K562 (cell line): ENCODE data around the gene GZF1. TPM values are rescaled to one million over a fixed set of nuclear protein-coding genes. Genes with fewer than 3 reads are reported as not detected.

Experiments used
- ARHGAP35 ChIP-seq: fragments of 450-650 bp; IDR thresholded peaks from 2 replicates; pipeline ENCODE4 v1.6.1; 2018; ENCODE audit not compliant: partially characterized antibody
- ARID1B ChIP-seq: fragments of 450-650 bp; IDR thresholded peaks from 2 replicates; pipeline ENCODE4 v1.6.1; 2016; ENCODE audit warnings: antibody characterized with exemption, mild to moderate bottlenecking, inconsistent platforms
- BRF1 ChIP-seq: IDR thresholded peaks from 3 replicates; pipeline ENCODE4 v1.6.1; 2011; ENCODE audit warnings: borderline replicate concordance, mild to moderate bottlenecking; ENCODE audit not compliant: insufficient read length; ENCODE audit errors: extremely low read depth
- CREBBP ChIP-seq: IDR thresholded peaks from one replicate; pipeline ENCODE4 v1.6.1; 2012; ENCODE audit warnings: low read depth, mild to moderate bottlenecking, control low read depth, inconsistent platforms, low read length
- DNMT1 ChIP-seq: fragments of 450-650 bp; IDR thresholded peaks from 2 replicates; pipeline ENCODE4 v1.6.1; 2016; ENCODE audit warnings: antibody characterized with exemption, mild to moderate bottlenecking
- NFIX ChIP-seq: fragments of 250-450 bp; sonication (Bioruptor Pico); IDR thresholded peaks from 2 replicates; pipeline ENCODE4 v1.4.0; 2020; ENCODE audit warnings: low read depth, mild to moderate bottlenecking, moderate library complexity
- NFYB ChIP-seq: IDR thresholded peaks from 2 replicates; pipeline ENCODE4 v1.6.1; 2011; ENCODE audit warnings: mild to moderate bottlenecking, moderate library complexity; ENCODE audit not compliant: insufficient read length; ENCODE audit errors: extremely low read depth
- RFX7 ChIP-seq: fragments of 250-450 bp; sonication (Bioruptor Pico); IDR thresholded peaks from 2 replicates; pipeline ENCODE4 v1.5.1; 2021; ENCODE audit warnings: mild to moderate bottlenecking
- SRSF1 ChIP-seq: fragments of 200-400 bp; formaldehyde crosslinking; IDR thresholded peaks from 2 replicates; pipeline ENCODE4 v1.6.1; 2017; ENCODE audit warnings: mild to moderate bottlenecking, low read depth, low read length, moderate library complexity
- STAG1 ChIP-seq: sonication (generic); formaldehyde crosslinking; IDR thresholded peaks from 2 replicates; pipeline ENCODE4 v1.5.0; 2020; ENCODE audit warnings: missing genetic modification reagents, borderline replicate concordance
- ZNF407 ChIP-seq: fragments of 450-650 bp; IDR thresholded peaks from 2 replicates; pipeline ENCODE4 v1.6.1; 2016; ENCODE audit warnings: low read depth
- polyA plus RNA-seq, 8 experiments: library from polyadenylated mRNA; depleted of rRNA in 4 of 8; stranded (reverse) in 5 of 8; unstranded in 3 of 8; fragments of >200 nt; fragmentation: Nextera tagmentation in 2 of 8; fragmentation: Illumina TruSeq in 1 of 8; extraction: Ambion mirVana in 2 of 8; extraction: Trizol in 1 of 8; gene quantifications; 2 replicates each; pipeline versions ENCODE4 v1.2.1 to v1.2.3, GENCODE V29; 2011 to 2014; ENCODE audit warnings: inconsistent platforms in 1 of 8, missing spikeins in 1 of 8
- total RNA-seq, 7 experiments: library from RNA; depleted of rRNA in 6 of 7; stranded (reverse); fragments of >200 nt in 6 of 7; fragmentation: Illumina TruSeq in 2 of 7; extraction: Trizol in 2 of 7; gene quantifications; 2 replicates each; pipeline versions ENCODE4 v1.2.1 to v1.2.3, GENCODE V29; 2011 to 2021; ENCODE audit warnings: low replicate concordance in 1 of 7
- TF ChIP-seq, protein P1 (sequence below): sonication (generic); formaldehyde crosslinking; IDR thresholded peaks from 2 replicates; pipeline ENCODE4 v1.8.0; 2022; ENCODE audit warnings: mild to moderate bottlenecking, missing genetic modification reagents
- TF ChIP-seq, protein P2 (sequence below): fragments of 450-650 bp; IDR thresholded peaks from 2 replicates; pipeline ENCODE4 v1.6.1; 2018; ENCODE audit warnings: mild to moderate bottlenecking, low read depth; ENCODE audit not compliant: partially characterized antibody

The GZF1 gene
- total and polyA plus RNA-seq, 9 of the 15 experiments (the other 6 are each of a cell fraction or from before 2014, with no cell fraction given), result 1.2 to 15.7 (median 7.4) TPM

GRCh38 chr20:23361476-23362391 lies at the start of gene GZF1 (continued):
- TF ChIP-seq ZNF407 (no peak), ARHGAP35 (no peak), DNMT1 (no peak), SRSF1 (no peak), CREBBP (no peak), RFX7 (CRISPR knock-in tag) (no peak), NFIX (CRISPR knock-in tag) (no peak), BRF1 (no peak), NFYB (peak; percentile 24), ARID1B (peak; percentile 41; the same call in 1 of the 2 replicates), STAG1 (CRISPR knock-in tag) (no peak)
- TF ChIP-seq, protein P1, sequence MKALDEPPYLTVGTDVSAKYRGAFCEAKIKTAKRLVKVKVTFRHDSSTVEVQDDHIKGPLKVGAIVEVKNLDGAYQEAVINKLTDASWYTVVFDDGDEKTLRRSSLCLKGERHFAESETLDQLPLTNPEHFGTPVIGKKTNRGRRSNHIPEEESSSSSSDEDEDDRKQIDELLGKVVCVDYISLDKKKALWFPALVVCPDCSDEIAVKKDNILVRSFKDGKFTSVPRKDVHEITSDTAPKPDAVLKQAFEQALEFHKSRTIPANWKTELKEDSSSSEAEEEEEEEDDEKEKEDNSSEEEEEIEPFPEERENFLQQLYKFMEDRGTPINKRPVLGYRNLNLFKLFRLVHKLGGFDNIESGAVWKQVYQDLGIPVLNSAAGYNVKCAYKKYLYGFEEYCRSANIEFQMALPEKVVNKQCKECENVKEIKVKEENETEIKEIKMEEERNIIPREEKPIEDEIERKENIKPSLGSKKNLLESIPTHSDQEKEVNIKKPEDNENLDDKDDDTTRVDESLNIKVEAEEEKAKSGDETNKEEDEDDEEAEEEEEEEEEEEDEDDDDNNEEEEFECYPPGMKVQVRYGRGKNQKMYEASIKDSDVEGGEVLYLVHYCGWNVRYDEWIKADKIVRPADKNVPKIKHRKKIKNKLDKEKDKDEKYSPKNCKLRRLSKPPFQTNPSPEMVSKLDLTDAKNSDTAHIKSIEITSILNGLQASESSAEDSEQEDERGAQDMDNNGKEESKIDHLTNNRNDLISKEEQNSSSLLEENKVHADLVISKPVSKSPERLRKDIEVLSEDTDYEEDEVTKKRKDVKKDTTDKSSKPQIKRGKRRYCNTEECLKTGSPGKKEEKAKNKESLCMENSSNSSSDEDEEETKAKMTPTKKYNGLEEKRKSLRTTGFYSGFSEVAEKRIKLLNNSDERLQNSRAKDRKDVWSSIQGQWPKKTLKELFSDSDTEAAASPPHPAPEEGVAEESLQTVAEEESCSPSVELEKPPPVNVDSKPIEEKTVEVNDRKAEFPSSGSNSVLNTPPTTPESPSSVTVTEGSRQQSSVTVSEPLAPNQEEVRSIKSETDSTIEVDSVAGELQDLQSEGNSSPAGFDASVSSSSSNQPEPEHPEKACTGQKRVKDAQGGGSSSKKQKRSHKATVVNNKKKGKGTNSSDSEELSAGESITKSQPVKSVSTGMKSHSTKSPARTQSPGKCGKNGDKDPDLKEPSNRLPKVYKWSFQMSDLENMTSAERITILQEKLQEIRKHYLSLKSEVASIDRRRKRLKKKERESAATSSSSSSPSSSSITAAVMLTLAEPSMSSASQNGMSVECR (CRISPR knock-in tag), result peak; percentile 89
- TF ChIP-seq, protein P2, sequence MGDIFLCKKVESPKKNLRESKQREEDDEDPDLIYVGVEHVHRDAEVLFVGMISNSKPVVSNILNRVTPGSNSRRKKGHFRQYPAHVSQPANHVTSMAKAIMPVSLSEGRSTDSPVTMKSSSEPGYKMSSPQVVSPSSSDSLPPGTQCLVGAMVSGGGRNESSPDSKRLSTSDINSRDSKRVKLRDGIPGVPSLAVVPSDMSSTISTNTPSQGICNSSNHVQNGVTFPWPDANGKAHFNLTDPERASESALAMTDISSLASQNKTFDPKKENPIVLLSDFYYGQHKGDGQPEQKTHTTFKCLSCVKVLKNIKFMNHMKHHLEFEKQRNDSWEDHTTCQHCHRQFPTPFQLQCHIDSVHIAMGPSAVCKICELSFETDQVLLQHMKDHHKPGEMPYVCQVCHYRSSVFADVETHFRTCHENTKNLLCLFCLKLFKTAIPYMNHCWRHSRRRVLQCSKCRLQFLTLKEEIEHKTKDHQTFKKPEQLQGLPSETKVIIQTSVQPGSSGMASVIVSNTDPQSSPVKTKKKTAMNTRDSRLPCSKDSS, result no peak
